Measurements from ENCODE around the gene MDM2. TPM values are rescaled to one million over a fixed set of nuclear protein-coding genes. Genes with fewer than 3 reads are reported as not detected.
"Not testable (repeated sequence)": the region's sequence is repeated elsewhere in the genome, so short reads cannot be mapped to it uniquely, and the experiment has no call there.

MDM2 gene
- total RNA-seq, 4 donors from 2014 or later, result 75.9 to 99.6 (median 85.8) TPM

DNA sequence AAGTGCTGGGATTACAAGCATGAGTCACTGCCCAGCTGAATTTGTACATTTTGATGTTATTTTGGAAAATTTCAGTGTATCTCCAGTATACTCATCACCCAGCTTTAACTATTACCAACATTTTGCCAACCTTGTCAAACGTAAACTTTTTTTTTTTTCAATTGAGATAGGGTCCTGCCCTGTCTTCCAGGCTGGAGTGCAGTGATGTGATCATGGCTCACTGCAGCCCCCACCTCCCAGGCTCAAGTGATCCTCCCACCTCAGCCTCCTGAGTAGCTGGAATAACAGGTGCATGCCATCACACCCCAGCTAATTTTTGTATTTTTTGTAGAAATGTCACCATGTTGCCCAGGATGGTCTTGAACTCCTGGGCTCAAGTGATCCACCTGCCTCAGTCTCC is 29.2 kb downstream of the MDM2 start:
- Histone ChIP-seq H3K27ac (no peak overlapping the region), H3K9me3 (no peaks in the 10 kb centered on the region), H3K4me3 (no peak overlapping the region), H3K4me1 (peaks cover 0 to 9% (median 0%) of the 10 kb centered on the region in 4 donors), H3K36me3 (peaks cover 0 to 90% (median 11%) of the 10 kb centered on the region in 3 donors), H3K27me3 (no peaks in the 10 kb centered on the region)
- no peak for DNase-seq (ENCODE audit: low spot score in 2 of 2)
- TF ChIP-seq POLR2A (IDR thresholded peaks at IDR 0.05) (no peak), EP300 (IDR thresholded peaks at IDR 0.05) (no peak)
- TF ChIP-seq, protein P1, sequence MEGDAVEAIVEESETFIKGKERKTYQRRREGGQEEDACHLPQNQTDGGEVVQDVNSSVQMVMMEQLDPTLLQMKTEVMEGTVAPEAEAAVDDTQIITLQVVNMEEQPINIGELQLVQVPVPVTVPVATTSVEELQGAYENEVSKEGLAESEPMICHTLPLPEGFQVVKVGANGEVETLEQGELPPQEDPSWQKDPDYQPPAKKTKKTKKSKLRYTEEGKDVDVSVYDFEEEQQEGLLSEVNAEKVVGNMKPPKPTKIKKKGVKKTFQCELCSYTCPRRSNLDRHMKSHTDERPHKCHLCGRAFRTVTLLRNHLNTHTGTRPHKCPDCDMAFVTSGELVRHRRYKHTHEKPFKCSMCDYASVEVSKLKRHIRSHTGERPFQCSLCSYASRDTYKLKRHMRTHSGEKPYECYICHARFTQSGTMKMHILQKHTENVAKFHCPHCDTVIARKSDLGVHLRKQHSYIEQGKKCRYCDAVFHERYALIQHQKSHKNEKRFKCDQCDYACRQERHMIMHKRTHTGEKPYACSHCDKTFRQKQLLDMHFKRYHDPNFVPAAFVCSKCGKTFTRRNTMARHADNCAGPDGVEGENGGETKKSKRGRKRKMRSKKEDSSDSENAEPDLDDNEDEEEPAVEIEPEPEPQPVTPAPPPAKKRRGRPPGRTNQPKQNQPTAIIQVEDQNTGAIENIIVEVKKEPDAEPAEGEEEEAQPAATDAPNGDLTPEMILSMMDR (IDR thresholded peaks at IDR 0.05), result no peak
- 79 to 93% methylated on average over 1 of the region's 1 CpG for WGBS, 2 donors

DNA sequence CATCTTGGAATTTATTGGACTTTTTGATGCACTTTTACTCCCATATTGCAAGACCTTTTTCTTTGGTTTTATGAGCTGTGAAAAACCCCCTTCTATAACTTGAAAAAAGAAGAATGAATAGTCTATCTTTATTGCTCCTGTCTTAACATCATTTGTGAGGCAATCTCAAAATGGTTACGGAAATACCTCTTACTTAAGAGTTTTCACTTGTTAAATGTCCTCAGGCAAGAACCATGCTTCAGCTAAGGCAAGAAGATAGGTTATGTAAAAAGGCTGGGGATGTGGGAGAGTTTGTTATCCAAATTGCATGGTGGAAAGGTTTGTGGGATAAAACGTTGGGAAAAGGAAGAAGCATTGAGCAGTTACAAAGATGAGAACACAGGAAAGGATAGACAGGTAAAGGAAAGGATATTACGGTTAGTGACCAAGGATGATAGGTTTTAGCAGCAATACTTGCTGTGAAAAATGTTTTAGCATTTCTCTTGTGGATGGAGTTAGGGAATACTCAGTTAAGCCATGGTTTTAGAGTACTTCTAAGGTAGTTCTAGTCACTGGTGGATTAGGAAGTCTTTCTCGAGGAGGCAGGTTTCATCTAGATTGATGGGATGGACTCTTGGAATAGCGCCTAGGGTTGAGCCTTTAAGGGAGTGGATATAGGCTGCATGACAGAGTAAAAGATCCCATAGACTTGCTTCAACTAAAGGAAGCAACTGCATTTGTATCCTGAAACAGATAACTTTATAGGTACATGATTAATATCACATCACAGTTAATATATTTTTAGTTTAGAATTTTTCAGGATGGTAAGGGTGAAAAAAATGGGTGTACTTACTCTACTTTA is 30.3 kb downstream of the MDM2 start:
- DNase-seq (ENCODE audit: low spot score in 2 of 2), result no peak
- Histone ChIP-seq H3K27me3 (no peaks in the 10 kb centered on the region), H3K27ac (no peak overlapping the region), H3K4me3 (no peak overlapping the region), H3K4me1 (peaks cover 0 to 9% (median 0%) of the 10 kb centered on the region in 4 donors), H3K36me3 (peaks cover 0 to 87% (median 11%) of the 10 kb centered on the region in 3 donors), H3K9me3 (no peaks in the 10 kb centered on the region)
- no peak for TF ChIP-seq EP300 (IDR thresholded peaks at IDR 0.05)
- 86 to 87% methylated on average over 5 of the region's 5 CpGs for WGBS, 2 donors

DNA sequence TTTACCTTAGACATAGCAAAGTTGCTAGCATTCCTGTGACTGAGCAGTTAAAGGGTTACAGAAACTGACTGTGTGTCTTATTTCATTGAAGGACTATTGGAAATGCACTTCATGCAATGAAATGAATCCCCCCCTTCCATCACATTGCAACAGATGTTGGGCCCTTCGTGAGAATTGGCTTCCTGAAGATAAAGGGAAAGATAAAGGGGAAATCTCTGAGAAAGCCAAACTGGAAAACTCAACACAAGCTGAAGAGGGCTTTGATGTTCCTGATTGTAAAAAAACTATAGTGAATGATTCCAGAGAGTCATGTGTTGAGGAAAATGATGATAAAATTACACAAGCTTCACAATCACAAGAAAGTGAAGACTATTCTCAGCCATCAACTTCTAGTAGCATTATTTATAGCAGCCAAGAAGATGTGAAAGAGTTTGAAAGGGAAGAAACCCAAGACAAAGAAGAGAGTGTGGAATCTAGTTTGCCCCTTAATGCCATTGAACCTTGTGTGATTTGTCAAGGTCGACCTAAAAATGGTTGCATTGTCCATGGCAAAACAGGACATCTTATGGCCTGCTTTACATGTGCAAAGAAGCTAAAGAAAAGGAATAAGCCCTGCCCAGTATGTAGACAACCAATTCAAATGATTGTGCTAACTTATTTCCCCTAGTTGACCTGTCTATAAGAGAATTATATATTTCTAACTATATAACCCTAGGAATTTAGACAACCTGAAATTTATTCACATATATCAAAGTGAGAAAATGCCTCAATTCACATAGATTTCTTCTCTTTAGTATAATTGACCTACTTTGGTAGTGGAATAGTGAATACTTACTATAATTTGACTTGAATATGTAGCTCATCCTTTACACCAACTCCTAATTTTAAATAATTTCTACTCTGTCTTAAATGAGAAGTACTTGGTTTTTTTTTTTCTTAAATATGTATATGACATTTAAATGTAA is 31.5 kb downstream of the MDM2 start:
- H3K27ac ChIP-seq, result no peak overlapping the region
- peaks cover 0 to 9% (median 0%) of the 10 kb centered on the region in 4 donors for H3K4me1 ChIP-seq
- H3K36me3 ChIP-seq, result peaks cover 0 to 83% (median 6%) of the 10 kb centered on the region in 3 donors
- 75 to 78% methylated on average over 2 of the region's 2 CpGs for WGBS, 2 donors
- no peaks in the 10 kb centered on the region for H3K9me3 ChIP-seq
- TF ChIP-seq POLR2A (IDR thresholded peaks at IDR 0.05) (no peak), EP300 (IDR thresholded peaks at IDR 0.05) (no peak)
- TF ChIP-seq, protein P1 (IDR thresholded peaks at IDR 0.05), result no peak
- no peak overlapping the region for H3K4me3 ChIP-seq
- no peaks in the 10 kb centered on the region for H3K27me3 ChIP-seq
- no peak for DNase-seq (ENCODE audit: low spot score in 2 of 2)

DNA sequence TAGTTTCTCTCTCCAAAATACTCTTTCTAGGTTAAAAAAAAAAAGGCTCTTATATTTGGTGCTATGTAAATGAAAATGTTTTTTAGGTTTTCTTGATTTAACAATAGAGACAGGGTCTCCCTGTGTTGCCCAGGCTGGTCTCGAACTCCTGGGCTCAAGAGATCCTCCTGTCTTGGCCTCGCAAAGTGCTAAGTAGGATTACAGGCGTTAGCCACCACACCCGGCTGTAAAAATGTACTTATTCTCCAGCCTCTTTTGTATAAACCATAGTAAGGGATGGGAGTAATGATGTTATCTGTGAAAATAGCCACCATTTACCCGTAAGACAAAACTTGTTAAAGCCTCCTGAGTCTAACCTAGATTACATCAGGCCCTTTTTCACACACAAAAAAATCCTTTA is 33.2 kb downstream of the MDM2 start:
- not testable (repeated sequence) for DNase-seq (ENCODE audit: low spot score in 2 of 2); H3K4me1 ChIP-seq; H3K27me3 ChIP-seq; H3K27ac ChIP-seq; H3K4me3 ChIP-seq; H3K9me3 ChIP-seq
- WGBS, 2 donors, result 90 to 95% methylated on average over 5 of the region's 5 CpGs
- peaks cover 0 to 82% (median 6%) of the 10 kb centered on the region in 3 donors for H3K36me3 ChIP-seq

DNA sequence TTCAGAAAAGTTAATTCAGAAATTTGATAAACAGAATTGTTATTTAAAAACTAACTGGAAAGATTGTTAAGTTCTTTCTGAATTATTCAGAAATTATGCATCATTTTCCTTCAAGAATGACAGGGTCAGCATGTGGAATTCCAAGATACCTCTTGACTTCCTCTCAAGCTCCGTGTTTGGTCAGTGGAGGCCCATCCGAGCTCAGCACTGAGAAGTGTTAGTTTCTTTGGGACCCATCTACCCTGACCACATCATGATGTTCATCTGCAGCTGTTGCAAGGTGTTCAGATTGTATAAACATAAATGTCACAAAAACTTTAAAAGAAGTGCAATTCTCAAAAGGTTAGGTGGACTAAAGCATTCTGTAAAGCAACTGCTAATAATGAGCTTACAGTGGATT is 33.7 kb downstream of the MDM2 start:
- Histone ChIP-seq H3K9me3 (no peaks in the 10 kb centered on the region), H3K4me1 (no peaks in the 10 kb centered on the region), H3K4me3 (no peak overlapping the region), H3K27ac (no peak overlapping the region), H3K27me3 (no peaks in the 10 kb centered on the region), H3K36me3 (peaks cover 0 to 79% (median 6%) of the 10 kb centered on the region in 3 donors)
- no peak for DNase-seq (ENCODE audit: low spot score in 2 of 2)
- WGBS, 2 donors, result 73 to 83% methylated on average over 2 of the region's 2 CpGs
- TF ChIP-seq, protein P1 (IDR thresholded peaks at IDR 0.05), result no peak
- TF ChIP-seq EP300 (IDR thresholded peaks at IDR 0.05), result no peak
- TF ChIP-seq POLR2A (IDR thresholded peaks at IDR 0.05), result no peak

Measured in tibial nerve (tissue), 4 donors.